GM19035 (cell line): ENCODE data around the gene NTRK3.

Source experiments
- ATAC-seq: cut with Tn5 transposase; IDR thresholded peaks from one replicate; pipeline ENCODE4 v1.9.1; 2021; ENCODE audit not compliant: unreplicated experiment

Gene NTRK3

GRCh38 chr15:88258093-88258641 is 1.6 kb upstream of the NTRK3 start:
- ATAC-seq: no peak

DNA sequence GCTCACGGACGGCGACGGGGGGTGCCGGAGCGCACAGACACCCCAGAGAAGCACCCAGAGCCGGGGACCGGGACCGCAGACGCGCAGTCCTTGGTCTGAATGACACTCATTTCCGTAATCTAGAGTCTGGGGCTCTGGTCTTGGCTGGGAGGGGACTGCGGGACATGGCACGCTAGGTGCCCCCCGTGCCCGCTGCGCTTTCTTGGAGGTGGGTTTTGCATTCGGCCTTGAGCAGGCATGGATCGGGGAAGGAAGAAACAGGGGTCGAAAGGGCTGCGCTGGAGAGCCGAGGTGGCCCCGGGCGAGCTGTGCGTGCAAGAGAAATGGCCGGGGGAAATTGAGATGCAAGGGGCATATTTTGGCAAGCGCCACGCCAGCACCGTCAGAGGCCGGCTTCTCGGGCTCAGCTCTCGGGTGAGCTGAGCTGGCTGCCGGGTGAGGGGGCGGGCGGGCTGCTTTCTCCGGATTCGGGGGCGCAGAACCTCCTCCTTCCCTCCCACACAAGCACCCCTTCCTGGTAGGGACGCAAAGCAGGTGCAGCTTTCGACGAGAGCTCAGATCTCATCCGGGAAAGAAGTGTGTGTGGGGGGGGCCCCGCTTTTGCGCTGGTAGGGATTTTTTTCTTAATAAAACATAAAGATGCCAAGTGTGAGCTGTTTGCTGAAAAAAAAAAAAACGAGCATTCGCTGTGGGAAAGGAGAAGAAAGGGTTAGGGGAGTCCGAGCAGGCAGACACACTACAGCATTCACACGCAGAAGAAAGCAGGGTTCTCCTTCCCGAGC is 963 bp upstream of the NTRK3 start:
- ATAC-seq: no peak

DNA sequence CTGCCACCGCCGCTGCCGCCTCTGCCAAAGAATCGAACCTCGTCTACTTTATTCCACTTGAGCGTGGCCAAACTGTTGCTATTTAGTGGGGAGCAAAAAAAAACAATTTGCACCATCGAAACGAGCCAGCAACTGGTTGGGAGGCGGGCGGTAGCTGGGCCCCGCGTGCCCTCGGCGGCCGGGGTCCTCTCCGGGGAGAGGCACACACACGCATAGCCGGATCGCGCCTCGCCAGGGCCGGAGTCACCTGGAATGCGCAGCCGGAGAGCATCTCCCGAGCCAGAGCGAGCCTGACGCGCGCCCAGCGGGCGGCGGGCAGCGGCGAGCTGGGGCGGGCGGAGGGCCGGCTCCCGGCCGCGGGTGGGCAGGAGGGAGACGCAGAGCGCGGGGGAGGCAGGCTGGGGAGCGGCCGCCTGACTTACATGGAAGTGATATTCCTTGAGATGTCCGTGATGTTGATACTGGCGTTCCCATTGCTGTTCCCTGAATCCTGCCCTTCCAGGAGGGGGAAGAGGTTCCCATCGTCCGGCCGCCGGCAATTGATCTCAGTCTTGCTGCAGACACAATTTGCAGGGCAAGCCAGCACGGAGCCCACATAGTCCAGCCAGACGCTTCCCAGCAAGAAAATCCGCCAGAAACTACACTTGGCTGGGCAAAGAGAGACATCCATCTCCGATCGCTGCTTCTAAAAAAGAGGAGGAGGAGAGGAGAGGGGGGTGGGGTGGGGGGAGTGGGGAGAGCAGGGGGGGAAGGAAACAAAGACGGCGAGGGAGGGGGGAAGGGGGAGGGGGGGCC is 858 bp downstream of the NTRK3 start:
- no peak for ATAC-seq

DNA sequence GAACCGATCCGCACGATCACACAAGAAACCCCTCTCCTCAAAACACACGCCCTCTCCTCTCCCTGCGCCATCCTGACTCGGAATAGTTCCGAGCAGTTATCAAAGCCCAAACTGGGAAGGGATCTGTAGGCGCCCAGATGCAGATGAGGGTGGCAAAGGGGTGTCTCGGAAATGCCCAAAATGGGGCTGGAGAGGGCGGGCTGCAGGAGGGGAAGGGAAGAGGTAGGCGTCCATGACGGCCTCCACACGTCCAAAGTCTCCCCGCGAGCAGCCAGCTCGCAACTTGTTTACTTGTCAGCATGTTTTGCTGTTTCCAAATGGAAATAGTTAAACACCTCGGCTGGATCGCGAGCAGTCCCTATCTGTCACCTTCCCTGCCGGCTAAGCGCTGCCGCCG is 1.5 kb downstream of the NTRK3 start:
- no peak for ATAC-seq

DNA sequence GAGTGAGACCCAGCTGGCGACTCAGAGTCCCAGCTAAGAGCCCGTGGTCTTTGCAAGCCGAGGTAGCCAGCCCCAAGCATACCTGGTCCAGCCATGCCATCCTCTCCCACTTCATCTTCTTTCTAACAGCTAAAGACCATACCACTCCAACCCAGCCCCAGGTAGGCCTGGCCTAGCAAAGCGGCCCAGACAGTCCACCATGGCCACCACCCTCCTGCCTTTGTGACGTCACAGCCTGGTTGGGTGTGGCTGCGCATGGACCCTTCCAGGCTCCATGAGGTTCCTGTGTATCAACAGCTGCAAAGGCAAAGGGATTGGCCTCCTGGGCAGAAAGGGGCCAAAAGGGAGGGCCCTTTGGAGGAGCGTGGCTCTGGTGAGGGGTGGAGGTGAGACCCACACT is 4.1 kb downstream of the NTRK3 start:
- no peak for ATAC-seq

GRCh38 chr15:88250826-88251225 is 5.7 kb downstream of the NTRK3 start:
- ATAC-seq: no peak

DNA sequence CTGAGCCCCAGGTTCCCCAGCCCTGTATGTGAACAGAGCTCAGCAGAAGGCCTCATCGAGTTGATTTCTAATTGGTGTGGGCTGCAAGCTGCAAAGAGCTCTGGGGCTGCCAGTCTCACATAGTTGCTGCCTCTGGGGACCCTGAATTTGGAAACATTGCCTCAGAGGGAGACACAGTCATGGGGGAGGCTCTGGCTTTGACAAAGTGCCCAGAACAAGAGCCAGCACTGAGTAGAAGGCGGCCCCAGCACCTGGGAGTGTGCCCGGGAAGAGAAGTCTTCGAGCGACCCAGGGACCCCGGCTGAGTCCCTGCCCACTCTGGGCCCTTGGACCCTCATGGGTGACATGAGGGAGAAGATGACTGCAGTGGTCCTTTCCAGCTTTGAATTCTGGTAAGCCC is 7.3 kb downstream of the NTRK3 start:
- no peak for ATAC-seq

GRCh38 chr15:88247914-88248313 is 8.6 kb downstream of the NTRK3 start:
- no peak for ATAC-seq

DNA sequence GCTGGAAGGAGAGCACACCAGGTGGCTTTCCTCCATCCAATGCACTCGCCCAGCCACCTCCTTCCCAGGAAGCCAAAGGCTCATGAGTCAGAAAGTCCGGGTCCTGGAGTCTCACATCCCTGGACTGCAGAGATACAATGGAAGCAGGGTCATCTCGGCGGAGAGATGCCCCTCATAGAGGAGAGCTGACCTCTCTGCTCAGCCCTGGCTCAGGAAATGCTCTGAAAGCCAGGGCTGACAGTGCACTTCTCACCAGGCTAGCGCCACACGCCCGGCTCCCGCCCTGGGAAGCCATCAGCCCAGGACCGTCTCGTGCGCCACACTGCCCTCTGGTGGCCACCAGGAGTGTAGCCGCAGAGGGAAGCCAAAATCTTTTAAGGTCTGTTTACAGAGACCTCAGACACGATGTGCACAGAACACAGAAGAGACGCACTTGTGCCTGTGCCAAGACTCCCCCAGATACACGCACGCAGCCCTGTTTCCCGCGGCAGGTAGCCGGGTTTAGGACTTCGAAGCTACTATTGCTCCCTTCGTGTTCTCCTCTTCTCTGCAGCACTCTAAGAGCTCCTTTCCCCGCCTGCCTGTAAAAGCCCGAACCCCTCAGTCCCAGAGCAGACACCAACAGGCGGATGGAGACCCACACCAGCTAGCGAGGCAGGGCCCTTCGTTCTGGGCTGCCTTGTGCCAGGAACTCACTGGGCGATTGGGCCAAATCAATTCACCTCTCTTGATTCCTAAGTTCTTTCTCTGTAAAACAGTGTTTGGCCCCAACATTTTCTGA is 9.7 kb downstream of the NTRK3 start:
- ATAC-seq: peak; percentile 69

DNA sequence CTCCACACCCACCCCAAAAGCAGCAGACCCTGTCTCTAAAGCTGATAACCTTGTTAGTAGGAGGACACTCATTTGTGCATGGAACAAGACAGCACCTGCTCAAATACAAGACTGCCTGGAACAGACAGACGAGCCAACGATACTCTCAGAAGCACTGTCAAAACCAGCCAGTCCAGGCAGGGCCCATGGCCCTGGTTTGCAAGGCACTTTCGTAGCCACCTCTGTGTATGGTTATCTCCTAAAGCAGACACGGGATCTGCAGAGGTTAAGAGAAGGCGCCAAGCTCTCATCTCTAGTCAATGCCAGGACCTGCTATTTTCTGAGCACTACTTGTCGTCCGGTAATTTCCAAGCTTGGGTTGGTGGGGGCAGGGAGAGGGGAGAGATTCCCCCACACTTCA is 10.5 kb downstream of the NTRK3 start:
- ATAC-seq: no peak

DNA sequence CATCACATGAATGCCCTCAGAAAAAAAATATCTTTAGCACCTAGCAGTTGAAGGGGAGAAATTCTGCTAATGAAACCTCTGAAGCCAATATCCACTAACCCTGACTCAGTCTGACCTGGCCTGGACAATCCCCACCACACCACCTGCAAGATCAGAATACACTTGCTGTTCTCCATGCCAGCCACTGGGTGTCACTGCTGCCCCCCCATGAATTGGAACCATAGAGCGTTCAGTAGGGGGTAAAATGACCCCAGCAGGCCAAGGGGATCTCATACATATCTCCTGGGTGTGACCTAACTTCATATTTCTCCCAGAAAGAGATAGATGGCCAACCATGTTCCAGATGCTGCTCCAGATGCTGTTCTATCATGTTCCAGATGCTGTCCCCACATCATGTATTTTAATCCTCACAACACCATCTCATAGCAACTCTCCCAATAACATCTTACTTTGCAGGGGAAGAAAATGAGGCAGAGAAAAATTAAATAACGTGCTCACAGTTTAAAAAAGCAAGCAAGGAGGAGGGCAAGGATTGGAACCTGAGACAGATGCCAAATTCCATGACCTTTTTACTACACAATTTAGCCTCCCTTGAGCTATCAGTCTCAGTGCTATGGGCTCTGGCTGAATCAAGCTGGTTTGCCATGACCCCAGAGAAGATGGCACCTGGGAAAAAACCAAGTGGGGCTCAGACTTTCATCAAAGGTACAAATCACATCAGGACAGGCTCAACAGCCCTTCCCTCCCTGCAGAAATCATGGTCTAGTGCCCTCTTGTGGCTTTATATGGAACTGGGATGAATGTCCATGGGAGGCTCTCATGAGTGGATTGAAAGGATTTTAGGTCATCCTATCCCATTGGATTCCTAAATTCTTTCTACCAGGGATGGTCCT is 12.4 kb downstream of the NTRK3 start:
- no peak for ATAC-seq

GRCh38 chr15:88242586-88243555 is 13.7 kb downstream of the NTRK3 start:
- ATAC-seq: no peak

DNA sequence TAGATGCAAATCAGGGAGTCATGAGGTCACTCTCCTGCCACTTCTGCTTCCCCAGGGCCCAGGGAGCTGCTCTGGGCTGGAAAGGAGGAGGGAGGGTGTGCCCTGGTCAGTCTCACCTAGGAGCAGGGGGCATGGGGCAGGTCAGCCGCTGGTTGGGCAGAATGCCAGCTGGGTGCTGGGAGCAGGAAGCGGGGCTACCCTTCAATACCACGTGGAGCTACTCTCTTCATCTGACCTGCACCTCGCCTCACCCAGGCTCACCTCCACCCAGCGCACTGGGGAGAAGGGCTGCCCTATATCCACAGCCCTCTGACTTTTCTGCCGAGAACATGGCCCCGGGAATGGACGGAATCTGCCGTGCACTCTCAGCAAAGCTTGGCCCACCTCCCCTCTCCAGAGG is 15.1 kb downstream of the NTRK3 start:
- ATAC-seq: no peak

- no peak for ATAC-seq
Observed at GRCh38 chr15:88241060-88241459, 15.5 kb downstream of the NTRK3 start.

- ATAC-seq: no peak
Observed at GRCh38 chr15:88239594-88239993, 16.9 kb downstream of the NTRK3 start.

DNA sequence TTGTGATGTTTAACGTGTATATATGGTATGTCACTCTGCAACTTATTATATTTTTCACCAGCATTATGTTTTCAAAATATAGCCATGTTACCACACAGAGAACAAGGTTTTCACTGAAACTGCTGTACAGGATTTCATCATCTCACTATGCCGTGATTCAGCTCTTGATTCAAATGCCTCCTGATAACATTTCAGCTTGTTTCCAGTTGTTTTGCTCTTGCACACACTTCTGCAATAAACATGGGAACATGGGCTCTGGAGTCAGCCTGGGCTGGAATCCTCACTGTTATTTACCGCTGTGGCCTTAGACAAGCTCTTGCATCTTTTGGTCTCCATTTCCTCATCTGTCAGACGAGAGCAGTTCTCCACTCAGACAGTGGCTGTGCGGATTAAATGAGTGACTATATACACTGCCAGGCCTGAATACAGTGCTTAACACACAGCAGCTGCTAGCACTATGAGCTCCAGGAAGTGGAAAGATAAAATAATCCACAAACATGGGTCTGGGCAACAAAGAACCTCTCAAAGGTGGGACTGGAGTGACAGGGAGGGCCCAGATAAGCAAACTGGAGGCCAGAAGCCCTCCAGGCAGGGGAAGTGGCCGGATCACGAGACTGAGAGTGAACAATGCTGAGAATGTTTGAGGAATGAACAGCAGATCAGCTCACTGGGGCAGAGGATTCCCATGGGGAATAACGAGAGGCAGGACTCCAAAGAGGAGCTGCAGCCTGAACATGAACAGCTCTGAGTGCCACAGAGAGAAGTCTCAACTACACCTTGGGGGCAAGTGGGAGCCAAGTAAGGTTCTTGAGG is 17.7 kb downstream of the NTRK3 start:
- ATAC-seq: no peak

DNA sequence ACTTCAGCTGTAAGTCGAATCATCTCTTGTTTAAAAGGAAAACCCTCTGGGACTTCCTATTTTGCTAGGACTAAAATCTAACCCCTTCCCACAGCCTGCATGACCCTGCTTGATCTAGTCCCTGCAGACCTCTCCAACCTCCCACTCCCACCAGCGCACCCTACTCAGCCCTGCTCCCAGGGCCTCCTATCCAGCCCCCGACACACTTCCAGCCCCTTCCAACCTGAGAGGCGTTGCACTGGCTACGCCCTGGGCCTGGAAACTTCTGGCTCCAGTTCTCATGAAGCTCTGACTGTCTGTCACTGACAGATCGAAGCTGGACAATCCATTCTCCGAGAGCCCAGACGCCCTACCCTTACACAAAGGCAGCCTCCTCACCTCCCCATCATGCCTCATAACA is 21.8 kb downstream of the NTRK3 start:
- ATAC-seq: no peak

- ATAC-seq: no peak
Observed at GRCh38 chr15:88233921-88234320, 22.6 kb downstream of the NTRK3 start.
